ENCODE results near the gene OR51F2. TPM values are rescaled to one million over a fixed set of nuclear protein-coding genes. Genes with fewer than 3 reads are reported as not detected.
"Not testable (repeated sequence)": the region's sequence is repeated elsewhere in the genome, so short reads cannot be mapped to it uniquely, and the experiment has no call there.

OR51F2 gene
- total and polyA plus RNA-seq, 2 donors (not counting 1 experiment from before 2014, with no cell fraction given) = not detected

GRCh38 chr11:4798427-4799183 is 22.5 kb upstream of the OR51F2 start:
- Histone ChIP-seq H3K27me3 (ENCODE audit: control insufficient read depth, insufficient read depth, low read length) (no peaks in the 10 kb centered on the region), H3K4me1 (ENCODE audit: control insufficient read depth, extremely low read depth, insufficient read depth, low read length) (no peaks in the 10 kb centered on the region), H3K79me2 (ENCODE audit: control insufficient read depth, insufficient read depth, low read length) (no peaks in the 10 kb centered on the region), H3K9ac (ENCODE audit: insufficient read depth, low read length) (no peak overlapping the region), H3K27ac (ENCODE audit: insufficient read depth, low read length) (no peak overlapping the region), H3K4me2 (ENCODE audit: extremely low read depth, insufficient read depth, low read length) (no peak overlapping the region), H2AFZ (ENCODE audit: low read length) (no peak overlapping the region), H4K20me1 (ENCODE audit: control insufficient read depth, extremely low read depth, insufficient read depth, low read length) (no peaks in the 10 kb centered on the region), H3K9me3 (ENCODE audit: control insufficient read depth, insufficient read depth, low read depth, low read length) (no peaks in the 10 kb centered on the region), H3K4me3 (replicated peaks in 1 of 4; ENCODE audit: control extremely low read depth in 1 of 4, insufficient read depth in 1 of 4, low read depth in 3 of 4, low read length in 4 of 4) (no peak overlapping the region), H3K36me3 (ENCODE audit: control insufficient read depth, insufficient read depth, low read length) (no peaks in the 10 kb centered on the region)
- no peak for DNase-seq (ENCODE audit: low read depth in 2 of 2)
- TF ChIP-seq, protein P1, sequence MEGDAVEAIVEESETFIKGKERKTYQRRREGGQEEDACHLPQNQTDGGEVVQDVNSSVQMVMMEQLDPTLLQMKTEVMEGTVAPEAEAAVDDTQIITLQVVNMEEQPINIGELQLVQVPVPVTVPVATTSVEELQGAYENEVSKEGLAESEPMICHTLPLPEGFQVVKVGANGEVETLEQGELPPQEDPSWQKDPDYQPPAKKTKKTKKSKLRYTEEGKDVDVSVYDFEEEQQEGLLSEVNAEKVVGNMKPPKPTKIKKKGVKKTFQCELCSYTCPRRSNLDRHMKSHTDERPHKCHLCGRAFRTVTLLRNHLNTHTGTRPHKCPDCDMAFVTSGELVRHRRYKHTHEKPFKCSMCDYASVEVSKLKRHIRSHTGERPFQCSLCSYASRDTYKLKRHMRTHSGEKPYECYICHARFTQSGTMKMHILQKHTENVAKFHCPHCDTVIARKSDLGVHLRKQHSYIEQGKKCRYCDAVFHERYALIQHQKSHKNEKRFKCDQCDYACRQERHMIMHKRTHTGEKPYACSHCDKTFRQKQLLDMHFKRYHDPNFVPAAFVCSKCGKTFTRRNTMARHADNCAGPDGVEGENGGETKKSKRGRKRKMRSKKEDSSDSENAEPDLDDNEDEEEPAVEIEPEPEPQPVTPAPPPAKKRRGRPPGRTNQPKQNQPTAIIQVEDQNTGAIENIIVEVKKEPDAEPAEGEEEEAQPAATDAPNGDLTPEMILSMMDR (conservative IDR thresholded peaks at IDR 0.05 in 1 of 2, IDR thresholded peaks at IDR 0.05 in 1 of 2; ENCODE audit: low read depth in 1 of 2, low read length in 2 of 2) = no peak
- TF ChIP-seq EZH2 (IDR thresholded peaks at IDR 0.05; ENCODE audit: low read length, missing control alignments) = no peak

DNA sequence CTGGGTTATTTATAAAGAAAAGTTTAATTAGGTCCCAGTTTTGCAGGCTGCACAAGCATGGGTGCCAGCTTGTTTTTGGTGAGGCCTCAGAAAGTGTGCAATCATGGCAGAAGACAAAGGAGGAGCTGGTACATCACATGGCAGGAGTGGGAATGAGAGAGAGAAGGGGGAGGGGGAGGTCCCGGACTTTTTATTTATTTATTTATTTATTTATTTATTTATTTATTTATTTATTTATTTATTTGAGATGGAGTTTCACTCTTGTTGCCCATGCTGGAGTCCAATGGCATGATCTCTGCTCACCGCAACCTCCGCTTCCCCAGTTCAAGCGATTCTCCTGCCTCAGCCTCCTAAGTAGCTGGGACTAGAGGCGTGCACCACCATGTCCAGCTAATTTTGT is 19.8 kb upstream of the OR51F2 start:
- not testable (repeated sequence) for H3K79me2 ChIP-seq (ENCODE audit: control insufficient read depth, insufficient read depth, low read length); H3K9ac ChIP-seq (ENCODE audit: insufficient read depth, low read length); H3K9me3 ChIP-seq (ENCODE audit: control insufficient read depth, insufficient read depth, low read depth, low read length); H3K4me3 ChIP-seq (replicated peaks in 1 of 4; ENCODE audit: control extremely low read depth in 1 of 4, insufficient read depth in 1 of 4, low read depth in 3 of 4, low read length in 4 of 4); H3K36me3 ChIP-seq (ENCODE audit: control insufficient read depth, insufficient read depth, low read length); H2AFZ ChIP-seq (ENCODE audit: low read length); H4K20me1 ChIP-seq (ENCODE audit: control insufficient read depth, extremely low read depth, insufficient read depth, low read length); H3K27me3 ChIP-seq (ENCODE audit: control insufficient read depth, insufficient read depth, low read length); H3K4me2 ChIP-seq (ENCODE audit: extremely low read depth, insufficient read depth, low read length); H3K4me1 ChIP-seq (ENCODE audit: control insufficient read depth, extremely low read depth, insufficient read depth, low read length); H3K27ac ChIP-seq (ENCODE audit: insufficient read depth, low read length); DNase-seq (ENCODE audit: low read depth in 2 of 2)

GRCh38 chr11:4804280-4804679 is 16.8 kb upstream of the OR51F2 start, which contains the start of gene OR52R1:
Gene OR52R1 (minus strand): TSS chr11:4804380. CDS start chr11:4804380, 0 bp downstream.
- TF ChIP-seq, protein P1 (conservative IDR thresholded peaks at IDR 0.05 in 1 of 2, IDR thresholded peaks at IDR 0.05 in 1 of 2; ENCODE audit: low read depth in 1 of 2, low read length in 2 of 2) = no peak
- TF ChIP-seq EZH2 (IDR thresholded peaks at IDR 0.05; ENCODE audit: low read length, missing control alignments) = no peak
- no peak for DNase-seq (ENCODE audit: low read depth in 2 of 2)
- no peaks in the 10 kb centered on the region for H3K4me1 ChIP-seq (ENCODE audit: control insufficient read depth, extremely low read depth, insufficient read depth, low read length)

More at GRCh38 chr11:4804280-4804679, 16.8 kb upstream of the OR51F2 start, which contains the start of gene OR52R1:
- H3K9ac ChIP-seq (ENCODE audit: insufficient read depth, low read length) = no peak within 1 kb of the TSS
- no peaks in the 10 kb centered on the region for H4K20me1 ChIP-seq (ENCODE audit: control insufficient read depth, extremely low read depth, insufficient read depth, low read length)
- H3K4me3 ChIP-seq (replicated peaks in 1 of 4; ENCODE audit: control extremely low read depth in 1 of 4, insufficient read depth in 1 of 4, low read depth in 3 of 4, low read length in 4 of 4) = no peak within 1 kb of the TSS
- no peaks in the 10 kb centered on the region for H3K79me2 ChIP-seq (ENCODE audit: control insufficient read depth, insufficient read depth, low read length)
- H3K4me2 ChIP-seq (ENCODE audit: extremely low read depth, insufficient read depth, low read length) = no peak within 1 kb of the TSS
- no peak within 1 kb of the TSS for H3K27ac ChIP-seq (ENCODE audit: insufficient read depth, low read length)
- no peaks in the 10 kb centered on the region for H3K27me3 ChIP-seq (ENCODE audit: control insufficient read depth, insufficient read depth, low read length)
- no peaks in the 10 kb centered on the region for H3K36me3 ChIP-seq (ENCODE audit: control insufficient read depth, insufficient read depth, low read length)
- H3K9me3 ChIP-seq (ENCODE audit: control insufficient read depth, insufficient read depth, low read depth, low read length) = no peaks in the 10 kb centered on the region
- H2AFZ ChIP-seq (ENCODE audit: low read length) = no peak within 1 kb of the TSS
